CD14-positive monocyte (primary cell): ENCODE results near the gene SDK1. TPM values are rescaled to one million over a fixed set of nuclear protein-coding genes. Genes with fewer than 3 reads are reported as not detected.

Experiments used
- DNase-seq, 3 donors: peaks; one replicate each; pipeline ENCODE4 v3.0.0-alpha.2; 2011 to 2022
- H2AFZ ChIP-seq: 2 replicates; pipeline ENCODE4 v1.6.0; 2012; ENCODE audit warnings: mild to moderate bottlenecking, low read depth, low read length, inconsistent platforms; ENCODE audit not compliant: insufficient read depth, poor library complexity, severe bottlenecking
- H3K27ac ChIP-seq, 2 donors: 1 replicate in 1 of 2; 2 replicates in 1 of 2; pipeline ENCODE4 v1.5.1; 2012 to 2013; ENCODE audit warnings: low read length in 2 of 2, control low read depth in 1 of 2, inconsistent platforms in 1 of 2, low read depth in 1 of 2, mild to moderate bottlenecking in 1 of 2
- H3K27me3 ChIP-seq, 2 donors: one replicate each; pipeline versions ENCODE4 v1.6.0 to v1.6.1; 2011 to 2013; ENCODE audit warnings: low read length in 2 of 2; ENCODE audit not compliant: control insufficient read depth in 2 of 2, insufficient read depth in 2 of 2
- H3K36me3 ChIP-seq, 2 donors: replicated peaks in 1 of 2; 1 replicate in 1 of 2; 2 replicates in 1 of 2; pipeline versions ENCODE4 v1.5.1 to v1.6.1; 2012 to 2013; ENCODE audit warnings: low read length in 2 of 2, control low read depth in 1 of 2, inconsistent platforms in 1 of 2, mild to moderate bottlenecking in 1 of 2; ENCODE audit not compliant: insufficient read depth in 2 of 2, control insufficient read depth in 1 of 2
- H3K4me1 ChIP-seq, 2 donors: 1 replicate in 1 of 2; 2 replicates in 1 of 2; pipeline versions ENCODE4 v1.5.1 to v1.6.1; 2012 to 2013; ENCODE audit warnings: low read length in 2 of 2, control low read depth in 1 of 2, inconsistent platforms in 1 of 2, mild to moderate bottlenecking in 1 of 2, moderate library complexity in 1 of 2; ENCODE audit not compliant: insufficient read depth in 2 of 2, control insufficient read depth in 1 of 2
- H3K4me2 ChIP-seq: replicated peaks from 2 replicates; pipeline ENCODE3; 2012; ENCODE audit warnings: low read length, moderate library complexity, mild to moderate bottlenecking; ENCODE audit not compliant: poor library complexity, severe bottlenecking; ENCODE audit errors: extremely low read depth
- H3K4me3 ChIP-seq, 3 experiments: fragments of 200-600 bp in 1 of 3; sonication (generic) in 1 of 3; replicated peaks in 1 of 3; 1 replicate in 2 of 3; 2 replicates in 1 of 3; pipeline ENCODE4 v1.5.1; 2011 to 2013; ENCODE audit warnings: low read length in 3 of 3, mild to moderate bottlenecking in 3 of 3, control low read depth in 2 of 3, low read depth in 2 of 3, inconsistent platforms in 1 of 3, moderate library complexity in 1 of 3
- H3K79me2 ChIP-seq: 2 replicates; pipeline ENCODE4 v1.6.0; 2012; ENCODE audit warnings: mild to moderate bottlenecking, control low read depth, inconsistent platforms, low read length, moderate library complexity; ENCODE audit not compliant: insufficient read depth
- H3K9ac ChIP-seq: 2 replicates; pipeline ENCODE4 v1.6.0; 2017; ENCODE audit warnings: low read length, mild to moderate bottlenecking; ENCODE audit not compliant: insufficient read depth, poor library complexity, severe bottlenecking
- H3K9me3 ChIP-seq, 2 donors: replicated peaks in 1 of 2; 1 replicate in 1 of 2; 2 replicates in 1 of 2; pipeline versions ENCODE4 v1.5.1 to v1.6.1; 2012 to 2013; ENCODE audit warnings: low read length in 2 of 2, control low read depth in 1 of 2; ENCODE audit not compliant: control insufficient read depth in 1 of 2, insufficient read depth in 1 of 2
- H4K20me1 ChIP-seq: 2 replicates; pipeline ENCODE4 v1.6.0; 2012; ENCODE audit warnings: mild to moderate bottlenecking, low read length, control low read depth, moderate library complexity; ENCODE audit not compliant: insufficient read depth
- H3K27ac Mint-ChIP-seq, 7 donors: one replicate each; pipeline ENCODE4 v1.8.0; 2020; ENCODE audit warnings: mild to moderate bottlenecking in 7 of 7, mixed read lengths in 7 of 7, moderate library complexity in 6 of 7, inconsistent platforms in 2 of 7
- H3K27me3 Mint-ChIP-seq, 3 donors: one replicate each; pipeline ENCODE4 v1.8.0; 2021 to 2022; ENCODE audit warnings: low read depth in 3 of 3, mild to moderate bottlenecking in 3 of 3, mixed read lengths in 3 of 3, moderate library complexity in 3 of 3, inconsistent platforms in 1 of 3
- H3K36me3 Mint-ChIP-seq, 2 donors: one replicate each; pipeline ENCODE4 v1.8.0; 2020; ENCODE audit warnings: mixed read lengths in 2 of 2, inconsistent platforms in 1 of 2, mild to moderate bottlenecking in 1 of 2
- H3K4me1 Mint-ChIP-seq: one replicate; pipeline ENCODE4 v1.8.0; 2020; ENCODE audit warnings: mild to moderate bottlenecking, mixed read lengths
- H3K4me3 Mint-ChIP-seq, 2 donors: one replicate each; pipeline ENCODE4 v1.8.0; 2020; ENCODE audit warnings: mild to moderate bottlenecking in 2 of 2, mixed read lengths in 2 of 2, moderate library complexity in 1 of 2
- H3K9me3 Mint-ChIP-seq, 7 donors: one replicate each; pipeline ENCODE4 v1.8.0; 2020 to 2022; ENCODE audit warnings: mixed read lengths in 7 of 7, mild to moderate bottlenecking in 6 of 7, moderate library complexity in 6 of 7, inconsistent platforms in 2 of 7
- CTCF ChIP-seq: fragments of 200-600 bp; IDR thresholded peaks from one replicate; pipeline ENCODE4 v1.8.0; 2022; ENCODE audit warnings: antibody characterized with exemption, mild to moderate bottlenecking
- WGBS: methylation state at CpG from one replicate; pipeline ENCODE4 v1.1.5; 2013; ENCODE audit warnings: missing lambda C conversion rate; ENCODE audit not compliant: insufficient coverage; 5-methylcytosine and 5-hydroxymethylcytosine counted together
- intact Hi-C, 2 donors: fragments of 100-400 bp; cut with micrococcal nuclease; formaldehyde crosslinking; loops; one replicate each; pipeline versions ENCODE4 v1.15.0 to v1.15.1; 2023
- polyA plus RNA-seq, 3 donors: library from polyadenylated mRNA; depleted of rRNA in 1 of 3; unstranded in 2 of 3; stranded (reverse) in 1 of 3; fragments of 300-500 nt in 2 of 3; fragments of >200 nt in 1 of 3; fragmentation: Illumina TruSeq in 2 of 3; gene quantifications; 1 replicate in 2 of 3; 2 replicates in 1 of 3; pipeline ENCODE4 v1.2.3, GENCODE V29; 2012 to 2021

SDK1 gene
- polyA plus RNA-seq, 3 donors, result 0.01 TPM; not detected in 2

- Mint-ChIP-seq H3K36me3 (no peaks in the 10 kb centered on the region), H3K4me3 (no peak overlapping the region), H3K9me3 (peaks cover 0 to 11% (median 2%) of the 10 kb centered on the region in 7 donors), H3K4me1 (no peaks in the 10 kb centered on the region), H3K27me3 (peaks cover 1 to 5% (median 5%) of the 10 kb centered on the region in 3 donors), H3K27ac (no peak overlapping the region)
- no peak overlapping the region for H3K27ac ChIP-seq
- intact Hi-C loops, result no loop called here
- no peaks in the 10 kb centered on the region for H3K36me3 ChIP-seq
- no peak for DNase-seq
- TF ChIP-seq CTCF, result no peak
- no peak overlapping the region for H3K4me2 ChIP-seq
- H3K79me2 ChIP-seq, result no peaks in the 10 kb centered on the region
- H3K9ac ChIP-seq, result no peak overlapping the region
- H3K4me3 ChIP-seq, result no peak overlapping the region
- H4K20me1 ChIP-seq, result no peaks in the 10 kb centered on the region
- peaks cover 0 to 4% of the 10 kb centered on the region in 2 donors for H3K9me3 ChIP-seq
- WGBS, result 53% methylated on average over 2 of the region's 3 CpGs
- no peaks in the 10 kb centered on the region for H3K4me1 ChIP-seq
- H2AFZ ChIP-seq, result no peak overlapping the region
- no peaks in the 10 kb centered on the region for H3K27me3 ChIP-seq
These were observed 152.3 kb downstream of the SDK1 start for GRCh38 chr7:3453398-3453797.

- intact Hi-C loops, result no loop called here
- H3K4me1 ChIP-seq, result no peaks in the 10 kb centered on the region
- no peaks in the 10 kb centered on the region for H3K36me3 Mint-ChIP-seq
- no peak overlapping the region for H3K4me3 Mint-ChIP-seq
- H4K20me1 ChIP-seq, result no peaks in the 10 kb centered on the region
- no peak overlapping the region for H3K27ac ChIP-seq
- peaks cover 0 to 4% of the 10 kb centered on the region in 2 donors for H3K9me3 ChIP-seq
- DNase-seq, result no peak
- no peaks in the 10 kb centered on the region for H3K27me3 ChIP-seq
- no peak overlapping the region for H2AFZ ChIP-seq
- peaks cover 0 to 11% (median 2%) of the 10 kb centered on the region in 7 donors for H3K9me3 Mint-ChIP-seq
- no peaks in the 10 kb centered on the region for H3K4me1 Mint-ChIP-seq
- H3K27ac Mint-ChIP-seq, result no peak overlapping the region
- peaks cover 1 to 5% (median 5%) of the 10 kb centered on the region in 3 donors for H3K27me3 Mint-ChIP-seq
- TF ChIP-seq CTCF, result no peak
- no peak overlapping the region for H3K4me3 ChIP-seq
- H3K79me2 ChIP-seq, result no peaks in the 10 kb centered on the region
- H3K4me2 ChIP-seq, result no peak overlapping the region
- no peaks in the 10 kb centered on the region for H3K36me3 ChIP-seq
- H3K9ac ChIP-seq, result no peak overlapping the region
- no CpG with 5 or more reads among the region's 1 CpG for WGBS
These were observed 154.9 kb downstream of the SDK1 start for GRCh38 chr7:3455806-3456595.
